ENCODE results near the gene ATG4B. TPM values are rescaled to one million over a fixed set of nuclear protein-coding genes. Genes with fewer than 3 reads are reported as not detected.

Gene ATG4B
- polyA plus RNA-seq, 1 donor from 2014 or later: 128 TPM

DNA sequence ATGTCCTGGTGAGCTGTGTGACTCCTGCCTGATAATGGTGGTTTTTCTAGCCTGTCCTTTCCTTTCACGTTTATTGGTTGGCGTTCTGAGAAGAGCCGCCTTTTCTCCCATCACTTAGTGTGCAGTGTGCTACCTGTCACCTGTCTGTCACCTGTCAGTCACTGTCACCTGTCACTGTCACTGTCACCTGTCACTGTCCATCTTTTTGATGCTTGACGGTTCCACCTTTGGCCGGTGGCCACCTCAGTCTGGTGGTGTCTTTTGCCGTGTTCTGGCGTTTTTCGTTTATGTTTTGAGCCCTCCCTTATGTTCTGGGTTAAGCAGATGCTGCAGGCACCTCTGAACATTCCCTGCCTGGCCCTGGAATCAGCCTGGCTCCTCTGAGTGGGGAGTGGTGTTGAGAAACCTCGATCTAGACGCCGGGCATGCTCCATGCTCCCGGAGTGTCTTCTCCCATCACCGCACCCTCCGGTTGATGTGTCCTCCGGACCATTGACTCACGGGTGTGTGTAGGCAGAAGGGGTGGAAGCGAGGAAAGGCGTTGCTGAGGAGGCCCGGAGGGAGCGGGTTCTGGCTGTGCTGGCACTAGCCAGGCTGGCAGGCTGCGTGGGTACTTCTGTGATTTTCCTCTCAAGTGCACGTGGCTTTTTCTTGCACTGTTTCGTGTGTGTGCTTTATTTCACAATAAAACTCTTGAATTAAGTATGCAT, 28.4 kb downstream of the ATG4B start:
- H2AFZ ChIP-seq (ENCODE audit: low read depth, low read length): no peak overlapping the region
- H3K9me3 ChIP-seq (ENCODE audit: low read length): no peaks in the 10 kb centered on the region
- peak overlapping the region; percentile 57 for H3K9ac ChIP-seq (ENCODE audit: low read length)
- peaks cover 6% of the 10 kb centered on the region for H3K36me3 ChIP-seq (ENCODE audit: insufficient read depth, low read length)
- peak overlapping the region; percentile 19 for H3K4me2 ChIP-seq (ENCODE audit: low read length)
- no peaks in the 10 kb centered on the region for H3K9me2 ChIP-seq (ENCODE audit: insufficient read depth, low read length)
- H4K20me1 ChIP-seq (ENCODE audit: insufficient read depth): no peaks in the 10 kb centered on the region
- no peaks in the 10 kb centered on the region for H3K27me3 ChIP-seq (ENCODE audit: insufficient read depth, low read depth, low read length)
- TF ChIP-seq MXI1 (conservative IDR thresholded peaks at IDR 0.05; ENCODE audit: poor library complexity, severe bottlenecking) (no peak), SMC3 (conservative IDR thresholded peaks at IDR 0.05; ENCODE audit: poor library complexity) (no peak), POLR2AphosphoS5 (IDR thresholded peaks at IDR 0.05) (peak; percentile 98), EP300 (conservative IDR thresholded peaks at IDR 0.05; ENCODE audit: poor library complexity, severe bottlenecking) (peak; percentile 100), EZH2 (IDR thresholded peaks at IDR 0.05; ENCODE audit: borderline replicate concordance, insufficient read depth, low read length, poor library complexity, severe bottlenecking) (no peak), RAD21 (conservative IDR thresholded peaks at IDR 0.05) (no peak), TAF1 (IDR thresholded peaks at IDR 0.05; ENCODE audit: low read depth) (no peak)
- TF ChIP-seq, protein P1, sequence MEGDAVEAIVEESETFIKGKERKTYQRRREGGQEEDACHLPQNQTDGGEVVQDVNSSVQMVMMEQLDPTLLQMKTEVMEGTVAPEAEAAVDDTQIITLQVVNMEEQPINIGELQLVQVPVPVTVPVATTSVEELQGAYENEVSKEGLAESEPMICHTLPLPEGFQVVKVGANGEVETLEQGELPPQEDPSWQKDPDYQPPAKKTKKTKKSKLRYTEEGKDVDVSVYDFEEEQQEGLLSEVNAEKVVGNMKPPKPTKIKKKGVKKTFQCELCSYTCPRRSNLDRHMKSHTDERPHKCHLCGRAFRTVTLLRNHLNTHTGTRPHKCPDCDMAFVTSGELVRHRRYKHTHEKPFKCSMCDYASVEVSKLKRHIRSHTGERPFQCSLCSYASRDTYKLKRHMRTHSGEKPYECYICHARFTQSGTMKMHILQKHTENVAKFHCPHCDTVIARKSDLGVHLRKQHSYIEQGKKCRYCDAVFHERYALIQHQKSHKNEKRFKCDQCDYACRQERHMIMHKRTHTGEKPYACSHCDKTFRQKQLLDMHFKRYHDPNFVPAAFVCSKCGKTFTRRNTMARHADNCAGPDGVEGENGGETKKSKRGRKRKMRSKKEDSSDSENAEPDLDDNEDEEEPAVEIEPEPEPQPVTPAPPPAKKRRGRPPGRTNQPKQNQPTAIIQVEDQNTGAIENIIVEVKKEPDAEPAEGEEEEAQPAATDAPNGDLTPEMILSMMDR (IDR thresholded peaks at IDR 0.05; ENCODE audit: poor library complexity, severe bottlenecking): no peak
- TF ChIP-seq, protein P2, sequence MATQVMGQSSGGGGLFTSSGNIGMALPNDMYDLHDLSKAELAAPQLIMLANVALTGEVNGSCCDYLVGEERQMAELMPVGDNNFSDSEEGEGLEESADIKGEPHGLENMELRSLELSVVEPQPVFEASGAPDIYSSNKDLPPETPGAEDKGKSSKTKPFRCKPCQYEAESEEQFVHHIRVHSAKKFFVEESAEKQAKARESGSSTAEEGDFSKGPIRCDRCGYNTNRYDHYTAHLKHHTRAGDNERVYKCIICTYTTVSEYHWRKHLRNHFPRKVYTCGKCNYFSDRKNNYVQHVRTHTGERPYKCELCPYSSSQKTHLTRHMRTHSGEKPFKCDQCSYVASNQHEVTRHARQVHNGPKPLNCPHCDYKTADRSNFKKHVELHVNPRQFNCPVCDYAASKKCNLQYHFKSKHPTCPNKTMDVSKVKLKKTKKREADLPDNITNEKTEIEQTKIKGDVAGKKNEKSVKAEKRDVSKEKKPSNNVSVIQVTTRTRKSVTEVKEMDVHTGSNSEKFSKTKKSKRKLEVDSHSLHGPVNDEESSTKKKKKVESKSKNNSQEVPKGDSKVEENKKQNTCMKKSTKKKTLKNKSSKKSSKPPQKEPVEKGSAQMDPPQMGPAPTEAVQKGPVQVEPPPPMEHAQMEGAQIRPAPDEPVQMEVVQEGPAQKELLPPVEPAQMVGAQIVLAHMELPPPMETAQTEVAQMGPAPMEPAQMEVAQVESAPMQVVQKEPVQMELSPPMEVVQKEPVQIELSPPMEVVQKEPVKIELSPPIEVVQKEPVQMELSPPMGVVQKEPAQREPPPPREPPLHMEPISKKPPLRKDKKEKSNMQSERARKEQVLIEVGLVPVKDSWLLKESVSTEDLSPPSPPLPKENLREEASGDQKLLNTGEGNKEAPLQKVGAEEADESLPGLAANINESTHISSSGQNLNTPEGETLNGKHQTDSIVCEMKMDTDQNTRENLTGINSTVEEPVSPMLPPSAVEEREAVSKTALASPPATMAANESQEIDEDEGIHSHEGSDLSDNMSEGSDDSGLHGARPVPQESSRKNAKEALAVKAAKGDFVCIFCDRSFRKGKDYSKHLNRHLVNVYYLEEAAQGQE (IDR thresholded peaks at IDR 0.05; ENCODE audit: borderline replicate concordance): no peak
- H3K4me3 ChIP-seq (ENCODE audit: low read length): peak overlapping the region; percentile 52
- no peaks in the 10 kb centered on the region for H3F3A ChIP-seq (ENCODE audit: insufficient read depth, low read length, poor library complexity, severe bottlenecking)
- H3K79me2 ChIP-seq (replicated peaks; ENCODE audit: insufficient read depth, low read length): no peaks in the 10 kb centered on the region
- peak overlapping the region; percentile 79 for H3K27ac ChIP-seq (ENCODE audit: low read length)

DNA sequence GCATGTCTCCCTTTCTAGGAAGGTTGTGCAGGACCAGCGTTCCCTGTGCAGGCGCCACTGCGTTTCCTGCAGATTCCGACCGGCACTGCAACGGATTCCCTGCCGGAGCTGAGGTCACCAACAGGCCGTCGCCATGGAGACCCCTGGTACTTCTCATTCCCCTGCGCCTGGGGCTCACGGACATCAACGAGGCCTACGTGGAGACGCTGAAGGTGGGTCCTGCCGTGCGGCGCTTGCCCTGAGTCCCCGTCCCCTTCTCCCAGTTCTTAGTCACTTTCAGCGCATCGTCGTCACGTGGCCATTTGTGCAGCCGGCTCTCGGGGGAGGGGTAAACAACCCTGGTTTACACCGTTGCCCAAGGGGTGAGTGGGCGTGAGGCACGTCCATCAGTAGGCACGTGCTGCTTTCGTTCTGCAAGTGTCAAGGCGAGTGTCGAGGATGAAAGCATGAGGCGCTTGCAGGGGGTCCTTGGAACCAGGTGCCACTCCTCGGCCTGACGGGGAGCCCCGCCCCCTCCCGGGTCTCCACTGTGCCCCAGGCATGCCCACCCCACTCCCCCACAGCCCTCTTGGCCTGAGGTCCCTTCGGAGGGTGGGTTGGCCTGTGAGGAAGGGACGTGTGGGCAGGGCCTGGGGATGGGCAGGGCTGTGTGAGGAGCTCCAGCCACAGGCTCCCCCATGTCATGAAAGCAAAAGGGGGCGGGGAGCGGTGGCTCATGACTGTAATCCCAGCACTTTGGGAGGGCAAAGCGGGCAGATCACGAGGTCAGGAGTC, 29.3 kb downstream of the ATG4B start:
- no peaks in the 10 kb centered on the region for H3K79me2 ChIP-seq (replicated peaks; ENCODE audit: insufficient read depth, low read length)

More for the DNA sequence above, 29.3 kb downstream of the ATG4B start:
- Histone ChIP-seq H3K27ac (ENCODE audit: low read length) (peak overlapping the region; percentile 79), H3K4me2 (ENCODE audit: low read length) (peak overlapping the region; percentile 19), H3K9me3 (ENCODE audit: low read length) (no peaks in the 10 kb centered on the region), H3K4me3 (ENCODE audit: low read length) (peak overlapping the region; percentile 52), H3K27me3 (ENCODE audit: insufficient read depth, low read depth, low read length) (no peaks in the 10 kb centered on the region), H3K9ac (ENCODE audit: low read length) (peak overlapping the region; percentile 57), H3F3A (ENCODE audit: insufficient read depth, low read length, poor library complexity, severe bottlenecking) (no peaks in the 10 kb centered on the region), H3K36me3 (ENCODE audit: insufficient read depth, low read length) (peaks cover 6% of the 10 kb centered on the region), H4K20me1 (ENCODE audit: insufficient read depth) (no peaks in the 10 kb centered on the region), H3K9me2 (ENCODE audit: insufficient read depth, low read length) (no peaks in the 10 kb centered on the region), H2AFZ (ENCODE audit: low read depth, low read length) (no peak overlapping the region)
- TF ChIP-seq, protein P2 (IDR thresholded peaks at IDR 0.05; ENCODE audit: borderline replicate concordance): peak; percentile 77
- TF ChIP-seq EZH2 (IDR thresholded peaks at IDR 0.05; ENCODE audit: borderline replicate concordance, insufficient read depth, low read length, poor library complexity, severe bottlenecking): no peak
- peak; percentile 58 for TF ChIP-seq POLR2AphosphoS5 (IDR thresholded peaks at IDR 0.05)
- TF ChIP-seq TAF1 (IDR thresholded peaks at IDR 0.05; ENCODE audit: low read depth): no peak
- TF ChIP-seq MXI1 (conservative IDR thresholded peaks at IDR 0.05; ENCODE audit: poor library complexity, severe bottlenecking): peak; percentile 69
- TF ChIP-seq, protein P1 (IDR thresholded peaks at IDR 0.05; ENCODE audit: poor library complexity, severe bottlenecking): peak; percentile 37
- peak; percentile 37 for TF ChIP-seq SMC3 (conservative IDR thresholded peaks at IDR 0.05; ENCODE audit: poor library complexity)
- peak; percentile 42 for TF ChIP-seq EP300 (conservative IDR thresholded peaks at IDR 0.05; ENCODE audit: poor library complexity, severe bottlenecking)
- peak; percentile 54 for TF ChIP-seq RAD21 (conservative IDR thresholded peaks at IDR 0.05)

Measured in neural cell (in vitro differentiated cells).